IMR-90 (cell line): ENCODE results near the gene TICAM1. TPM values are rescaled to one million over a fixed set of nuclear protein-coding genes. Genes with fewer than 3 reads are reported as not detected.
"Not testable (repeated sequence)": the region's sequence is repeated elsewhere in the genome, so short reads cannot be mapped to it uniquely, and the experiment has no call there.

Experiments used
- ATAC-seq: fragments of 200-7000 bp; cut with Tn5 transposase; 2 replicates; pipeline ENCODE4 v1.9.1; 2020; ENCODE audit warnings: low read depth, mild to moderate bottlenecking, moderate library complexity
- BruUV-seq: library from RNA; stranded (reverse); fragments of 400-500 nt; replicated peaks from 2 replicates; lab custom pipeline; 2021; lab: Mats Ljungman, UMichigan
- CTCF ChIA-PET: fragments of 300-600 bp; formaldehyde crosslinking; extraction: SDS; loops from one replicate; lab custom pipeline; 2021; ENCODE audit warnings: antibody characterized with exemption; lab: Yijun Ruan, JAX
- POLR2A ChIA-PET: fragments of 300-600 bp; sonication (Branson Sonifier 250); formaldehyde crosslinking; loops from one replicate; lab custom pipeline; 2022; ENCODE audit warnings: antibody characterized with exemption; ENCODE audit not compliant: unreplicated experiment; lab: Charles Lee
- DNase-seq: peaks from one replicate; pipeline ENCODE4 v3.0.0; 2013
- H2AFZ ChIP-seq: replicated peaks from 2 replicates; pipeline ENCODE3; 2013; ENCODE audit warnings: low read length, mild to moderate bottlenecking; ENCODE audit not compliant: poor library complexity
- H2AK5ac ChIP-seq: 2 replicates; pipeline ENCODE4 v1.6.1; 2013; ENCODE audit warnings: low read depth, low read length, inconsistent platforms
- H2AK9ac ChIP-seq: replicated peaks from 2 replicates; pipeline ENCODE3; 2013; ENCODE audit warnings: mild to moderate bottlenecking, low read depth, low read length, moderate library complexity; ENCODE audit not compliant: poor library complexity
- H2BK120ac ChIP-seq: 2 replicates; pipeline ENCODE4 v1.6.1; 2013; ENCODE audit warnings: low read depth, low read length, inconsistent platforms
- H2BK15ac ChIP-seq: 3 replicates; pipeline ENCODE4 v1.6.1; 2013; ENCODE audit warnings: low read depth, low read length, inconsistent platforms
- H2BK20ac ChIP-seq: 2 replicates; pipeline ENCODE4 v1.6.1; 2013; ENCODE audit warnings: low read depth, mild to moderate bottlenecking, inconsistent platforms, low read length, moderate library complexity
- H2BK5ac ChIP-seq: 2 replicates; pipeline ENCODE4 v1.6.1; 2013; ENCODE audit warnings: mild to moderate bottlenecking, low read depth, low read length, inconsistent platforms; ENCODE audit not compliant: poor library complexity, severe bottlenecking
- H3K14ac ChIP-seq: replicated peaks from 2 replicates; pipeline ENCODE4 v1.6.1; 2013; ENCODE audit warnings: low read depth, low read length, inconsistent platforms
- H3K18ac ChIP-seq: 2 replicates; pipeline ENCODE4 v1.6.1; 2013; ENCODE audit warnings: low read depth, low read length, control low read depth
- H3K23ac ChIP-seq: 2 replicates; pipeline ENCODE4 v1.6.1; 2013; ENCODE audit warnings: low read depth, low read length, inconsistent platforms
- H3K27ac ChIP-seq: 2 replicates; pipeline ENCODE4 v1.5.1; 2013; ENCODE audit warnings: mild to moderate bottlenecking, control low read depth, low read length; ENCODE audit not compliant: insufficient read depth
- H3K27me3 ChIP-seq: 2 replicates; pipeline ENCODE4 v1.6.1; 2013; ENCODE audit warnings: low read length; ENCODE audit not compliant: control insufficient read depth, insufficient read depth
- H3K36me3 ChIP-seq: 2 replicates; pipeline ENCODE4 v1.6.1; 2013; ENCODE audit warnings: low read length, mixed read lengths; ENCODE audit not compliant: control insufficient read depth, insufficient read depth
- H3K4ac ChIP-seq: 2 replicates; pipeline ENCODE4 v1.6.1; 2013; ENCODE audit warnings: low read depth, low read length, inconsistent platforms
- H3K4me1 ChIP-seq: 2 replicates; pipeline ENCODE4 v1.6.1; 2013; ENCODE audit warnings: low read length, mixed read lengths; ENCODE audit not compliant: control insufficient read depth, insufficient read depth
- H3K4me2 ChIP-seq: 2 replicates; pipeline ENCODE4 v1.6.1; 2013; ENCODE audit warnings: low read depth, mild to moderate bottlenecking, control low read depth, low read length, moderate library complexity
- H3K4me3 ChIP-seq: 2 replicates; pipeline ENCODE4 v1.5.1; 2013; ENCODE audit warnings: low read depth, mild to moderate bottlenecking, control low read depth, low read length, moderate library complexity; ENCODE audit not compliant: insufficient read depth
- H3K56ac ChIP-seq: 2 replicates; pipeline ENCODE4 v1.6.1; 2013; ENCODE audit warnings: low read length, inconsistent platforms; ENCODE audit not compliant: insufficient read depth; ENCODE audit errors: extremely low read depth
- H3K79me1 ChIP-seq, 2 experiments: 2 replicates each; pipeline ENCODE4 v1.6.1; 2013; ENCODE audit warnings: low read length in 2 of 2, inconsistent platforms in 1 of 2, low read depth in 1 of 2
- H3K9ac ChIP-seq: 2 replicates; pipeline ENCODE4 v1.6.1; 2013; ENCODE audit warnings: low read depth, low read length, control low read depth
- H3K9me1 ChIP-seq: 2 replicates; pipeline ENCODE4 v1.6.1; 2013; ENCODE audit warnings: low read length, inconsistent platforms; ENCODE audit not compliant: insufficient read depth
- H3K9me3 ChIP-seq: 2 replicates; pipeline ENCODE4 v1.6.1; 2013; ENCODE audit warnings: low read length; ENCODE audit not compliant: control insufficient read depth, insufficient read depth
- H4K20me1 ChIP-seq: 2 replicates; pipeline ENCODE4 v1.6.1; 2013; ENCODE audit warnings: low read length, inconsistent platforms; ENCODE audit not compliant: insufficient read depth
- H4K5ac ChIP-seq: 2 replicates; pipeline ENCODE4 v1.6.1; 2013; ENCODE audit warnings: mild to moderate bottlenecking, low read depth, low read length, control low read depth
- H4K8ac ChIP-seq, 2 experiments: 2 replicates each; pipeline ENCODE4 v1.6.1; 2013; ENCODE audit warnings: low read depth in 2 of 2, low read length in 2 of 2, control low read depth in 1 of 2, inconsistent platforms in 1 of 2
- H4K91ac ChIP-seq: 2 replicates; pipeline ENCODE4 v1.6.1; 2013; ENCODE audit warnings: low read depth, low read length, inconsistent platforms; ENCODE audit not compliant: insufficient read depth
- CEBPB ChIP-seq: IDR thresholded peaks from 2 replicates; pipeline ENCODE4 v1.6.1; 2012; ENCODE audit warnings: low read depth, low read length, improper control_type of control experiment
- WGBS, 2 experiments: methylation state at CpG; one replicate each; pipeline versions ENCODE4 v1.1.5 to v1.1.7; 2013; ENCODE audit warnings: missing lambda C conversion rate in 2 of 2; ENCODE audit not compliant: insufficient read length in 1 of 2; ENCODE audit errors: extremely low coverage in 2 of 2; 5-methylcytosine and 5-hydroxymethylcytosine counted together
- dilution Hi-C: fragments of 300-500 bp; cut with HindIII; formaldehyde crosslinking; loops from one replicate; pipeline ENCODE4 v1.14.3; 2018; ENCODE audit warnings: low sequenced_read_pairs; ENCODE audit not compliant: unreplicated experiment
- in situ Hi-C: fragments of 300-500 bp; cut with MboI; formaldehyde crosslinking; loops from 3 replicates; pipeline ENCODE4 v1.14.3; 2019; ENCODE audit warnings: low sequenced_read_pairs, inconsistent platforms, mixed read lengths
- intact Hi-C: fragments of 100-400 bp; cut with micrococcal nuclease; formaldehyde crosslinking; loops from 2 replicates; pipeline ENCODE4 v1.10.0; 2022
- polyA plus RNA-seq, 3 experiments: library from polyadenylated mRNA; depleted of rRNA; stranded (reverse); fragments of >200 nt; gene quantifications; 2 replicates each; pipeline ENCODE4 v1.2.3, GENCODE V29; 2012; ENCODE audit warnings: low replicate concordance in 1 of 3
- total RNA-seq: library from RNA; depleted of rRNA; stranded (reverse); fragments of >200 nt; gene quantifications from 2 replicates; pipeline ENCODE4 v1.2.3, GENCODE V29; 2012

The TICAM1 gene
- total and polyA plus RNA-seq, 2 of the 4 experiments (the other 2 are of a cell fraction) = 0.90 to 9.2 TPM

DNA sequence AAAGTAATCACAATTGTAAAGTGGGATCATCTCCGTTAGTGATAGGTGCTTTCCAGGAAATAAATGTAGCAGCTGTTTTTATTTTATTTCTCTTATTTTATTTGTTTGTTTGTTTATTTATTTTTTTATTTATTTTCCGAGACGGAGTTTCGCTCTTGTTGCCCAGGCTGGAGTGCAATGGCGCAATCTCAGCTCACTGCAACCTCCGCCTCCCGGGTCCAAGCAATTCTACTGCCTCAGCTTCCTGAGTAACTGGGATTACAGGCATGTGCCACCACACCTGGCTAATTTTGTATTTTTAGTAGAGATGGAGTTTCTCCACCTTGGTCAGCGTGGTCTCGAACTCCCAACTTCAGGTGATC lies 448 bp upstream of the TICAM1 start:
- peak overlapping the region; percentile 98 for H3K4me3 ChIP-seq
- peak overlapping the region; percentile 97 for H3K18ac ChIP-seq
- H3K4me1 ChIP-seq = peaks cover 11% of the 10 kb centered on the region
- peak overlapping the region; percentile 95 for H3K27ac ChIP-seq
- H2BK15ac ChIP-seq = peak overlapping the region; percentile 75; the same call in 1 of the 3 replicates
- peak overlapping the region; percentile 89 for H3K56ac ChIP-seq
- H3K36me3 ChIP-seq, ATAC-seq, DNase-seq, intact Hi-C loops, CTCF ChIA-PET, H3K9me1 ChIP-seq, dilution Hi-C loops, in situ Hi-C loops, H2BK20ac ChIP-seq, H3K27me3 ChIP-seq, H3K9me3 ChIP-seq, POLR2A ChIA-PET, BruUV-seq: not testable (repeated sequence)
- H2AK9ac ChIP-seq = peak overlapping the region; percentile 99
- H3K79me1 ChIP-seq = peaks cover 19 to 32% of the 10 kb centered on the region in 2 experiments
- H2BK5ac ChIP-seq = peak overlapping the region; percentile 91
- TF ChIP-seq CEBPB = peak; percentile 22; the same call in 1 of the 2 replicates
- H4K20me1 ChIP-seq = peaks cover 18% of the 10 kb centered on the region; the same call in 1 of the 2 replicates
- peak overlapping the region; percentile 100 for H4K5ac ChIP-seq
- peak overlapping the region; percentile 67; the same call in 1 of the 2 replicates for H2BK120ac ChIP-seq
- peak overlapping the region; percentile 77; the same call in 1 of the 2 replicates for H3K23ac ChIP-seq
- H3K14ac ChIP-seq = peak overlapping the region; percentile 96
- whole genome bisulfite sequencing, 2 experiments = no CpG with 5 or more reads among the region's 9 CpGs
- peak overlapping the region; percentile 78 for H4K91ac ChIP-seq
- peak overlapping the region; percentile 100 for H3K9ac ChIP-seq
- H2AFZ ChIP-seq = peak overlapping the region; percentile 99
- peak overlapping the region; percentile 97 for H3K4me2 ChIP-seq
- H2AK5ac ChIP-seq = peak overlapping the region; percentile 50; the same call in 1 of the 2 replicates
- peak overlapping the region; percentile 86 to 92 for H4K8ac ChIP-seq
- H3K4ac ChIP-seq = peak overlapping the region; percentile 94
